ENCODE measurements around the gene PAQR3.

PAQR3 gene

GRCh38 chr4:78930016-78930629 lies 9.1 kb downstream of the PAQR3 start (continued):
- TF ChIP-seq ZNF488 (tag by site-specific recombination; IDR thresholded peaks at IDR 0.05): no peak
- no peak for TF ChIP-seq ZFP69B (tag by site-specific recombination; IDR thresholded peaks at IDR 0.05)
- no peak for TF ChIP-seq ZNF18 (tag by site-specific recombination; IDR thresholded peaks at IDR 0.05)
- no peak for TF ChIP-seq ZNF776 (tag by site-specific recombination; IDR thresholded peaks at IDR 0.05; ENCODE audit: borderline replicate concordance)

- no peak for TF ChIP-seq ZNF530 (tag by site-specific recombination; IDR thresholded peaks at IDR 0.05; ENCODE audit: low read depth)
- no peak for TF ChIP-seq ZBTB1 (tag by site-specific recombination; IDR thresholded peaks at IDR 0.05)
- TF ChIP-seq ZNF610 (tag by site-specific recombination; IDR thresholded peaks at IDR 0.05; ENCODE audit: borderline replicate concordance): peak; percentile 98
- CTCF ChIA-PET: no interaction called here
- Histone ChIP-seq H3K9me3 (ENCODE audit: control insufficient read depth, insufficient read depth, low read depth, low read length) (no peaks in the 10 kb centered on the region), H3K4me3 (ENCODE audit: low read depth, low read length) (no peak overlapping the region), H3K4me1 (ENCODE audit: control insufficient read depth, insufficient read depth, low read length) (no peaks in the 10 kb centered on the region), H3K36me3 (ENCODE audit: control insufficient read depth in 2 of 2, insufficient read depth in 1 of 2, low read length in 2 of 2) (peaks cover 0 to 67% of the 10 kb centered on the region in 2 experiments; a peak in 2 of 3 replicates), H3K27ac (ENCODE audit: extremely low read depth, low read depth, low read length) (no peak overlapping the region)
- POLR2A ChIA-PET: no interaction called here
Measured at GRCh38 chr4:78928835-78929234, 10.4 kb downstream of the PAQR3 start.

GRCh38 chr4:78926826-78927225 lies 12.4 kb downstream of the PAQR3 start:
- H3K36me3 ChIP-seq (ENCODE audit: control insufficient read depth in 2 of 2, insufficient read depth in 1 of 2, low read length in 2 of 2): peaks cover 0 to 72% of the 10 kb centered on the region in 2 experiments; a peak in 2 of 3 replicates
- CTCF ChIA-PET: interaction anchor here (0.6 kb wide), 1 partner anchor 334 kb away, joined by 3 read pairs; no protein-coding TSS in a partner anchor
- no peak overlapping the region for H3K27ac ChIP-seq (ENCODE audit: extremely low read depth, low read depth, low read length)
- H3K4me1 ChIP-seq (ENCODE audit: control insufficient read depth, insufficient read depth, low read length): no peaks in the 10 kb centered on the region
- H3K4me3 ChIP-seq (ENCODE audit: low read depth, low read length): no peak overlapping the region
- POLR2A ChIA-PET: no interaction called here
- no peaks in the 10 kb centered on the region for H3K9me3 ChIP-seq (ENCODE audit: control insufficient read depth, insufficient read depth, low read depth, low read length)
- TF ChIP-seq ELK4 (IDR thresholded peaks at IDR 0.05; ENCODE audit: borderline replicate concordance, low read depth, low read length) (no peak), ZNF214 (tag by site-specific recombination; IDR thresholded peaks at IDR 0.05; ENCODE audit: borderline replicate concordance) (no peak), ZNF311 (tag by site-specific recombination; IDR thresholded peaks at IDR 0.05; ENCODE audit: borderline replicate concordance) (no peak), ZNF404 (tag by site-specific recombination; IDR thresholded peaks at IDR 0.05) (no peak), YY2 (tag by site-specific recombination; IDR thresholded peaks at IDR 0.05) (no peak), ZBTB48 (tag by site-specific recombination; IDR thresholded peaks at IDR 0.05) (no peak), ZNF677 (tag by site-specific recombination; IDR thresholded peaks at IDR 0.05) (no peak), ZNF704 (tag by site-specific recombination; IDR thresholded peaks at IDR 0.05) (no peak), ZNF184 (tag by site-specific recombination; IDR thresholded peaks at IDR 0.05) (no peak), ZNF398 (tag by site-specific recombination; IDR thresholded peaks at IDR 0.05) (no peak), KLF17 (tag by site-specific recombination; IDR thresholded peaks at IDR 0.05) (no peak), ZNF529 (tag by site-specific recombination; IDR thresholded peaks at IDR 0.05; ENCODE audit: insufficient replicate concordance) (no peak), KLF8 (tag by site-specific recombination; IDR thresholded peaks at IDR 0.05) (no peak), ZXDB (tag by site-specific recombination; IDR thresholded peaks at IDR 0.05) (no peak), PATZ1 (tag by site-specific recombination; IDR thresholded peaks at IDR 0.05) (no peak)

All from HEK293 (cell line).